ENCODE measurements around the gene AHNAK2. TPM values are rescaled to one million over a fixed set of nuclear protein-coding genes. Genes with fewer than 3 reads are reported as not detected.
"Not testable (repeated sequence)": the region's sequence is repeated elsewhere in the genome, so short reads cannot be mapped to it uniquely, and the experiment has no call there.

AHNAK2 gene
- polyA plus RNA-seq, 4 donors = 1.4 to 2.0 (median 1.8) TPM

GRCh38 chr14:104956290-104956890 is 21.8 kb downstream of the AHNAK2 start:
- no peak for DNase-seq (ENCODE audit: low read depth in 4 of 4, low spot score in 2 of 4)

- no peak for DNase-seq (ENCODE audit: low read depth in 4 of 4, low spot score in 2 of 4)
These were observed 22.8 kb downstream of the AHNAK2 start for GRCh38 chr14:104955396-104955770.

GRCh38 chr14:104954746-104955395 is 23.3 kb downstream of the AHNAK2 start:
- no peak for DNase-seq (ENCODE audit: low read depth in 4 of 4, low spot score in 2 of 4)

GRCh38 chr14:104953896-104954656 is 24.1 kb downstream of the AHNAK2 start:
- DNase-seq (ENCODE audit: low read depth in 4 of 4, low spot score in 2 of 4) = no peak

- DNase-seq (ENCODE audit: low read depth in 4 of 4, low spot score in 2 of 4) = no peak
These were observed 25.1 kb downstream of the AHNAK2 start for GRCh38 chr14:104953097-104953496.

- DNase-seq (ENCODE audit: low read depth in 4 of 4, low spot score in 2 of 4) = not testable (repeated sequence)
These were observed 26.1 kb downstream of the AHNAK2 start for GRCh38 chr14:104951863-104952657.

- not testable (repeated sequence) for DNase-seq (ENCODE audit: low read depth in 4 of 4, low spot score in 2 of 4)
These were observed 27.5 kb downstream of the AHNAK2 start for GRCh38 chr14:104950701-104951100.

GRCh38 chr14:104950021-104950420 is 28.2 kb downstream of the AHNAK2 start:
- DNase-seq (ENCODE audit: low read depth in 4 of 4, low spot score in 2 of 4) = no peak

GRCh38 chr14:104949406-104949955 is 28.7 kb downstream of the AHNAK2 start:
- DNase-seq (ENCODE audit: low read depth in 4 of 4, low spot score in 2 of 4) = not testable (repeated sequence)

- no peak for DNase-seq (ENCODE audit: low read depth in 4 of 4, low spot score in 2 of 4)
These were observed 29.5 kb downstream of the AHNAK2 start for GRCh38 chr14:104948736-104949031.

- DNase-seq (ENCODE audit: low read depth in 4 of 4, low spot score in 2 of 4) = not testable (repeated sequence)
These were observed 30.1 kb downstream of the AHNAK2 start for GRCh38 chr14:104947881-104948735.

- DNase-seq (ENCODE audit: low read depth in 4 of 4, low spot score in 2 of 4) = not testable (repeated sequence)
These were observed 31.0 kb downstream of the AHNAK2 start for GRCh38 chr14:104947201-104947600.

- DNase-seq (ENCODE audit: low read depth in 4 of 4, low spot score in 2 of 4) = not testable (repeated sequence)
These were observed 31.9 kb downstream of the AHNAK2 start for GRCh38 chr14:104945986-104946965.

- not testable (repeated sequence) for DNase-seq (ENCODE audit: low read depth in 4 of 4, low spot score in 2 of 4)
These were observed 32.9 kb downstream of the AHNAK2 start for GRCh38 chr14:104945266-104945665.

- DNase-seq (ENCODE audit: low read depth in 4 of 4, low spot score in 2 of 4) = not testable (repeated sequence)
These were observed 33.6 kb downstream of the AHNAK2 start for GRCh38 chr14:104944436-104945205.

- DNase-seq (ENCODE audit: low read depth in 4 of 4, low spot score in 2 of 4) = not testable (repeated sequence)
These were observed 34.2 kb downstream of the AHNAK2 start for GRCh38 chr14:104944016-104944308.

- not testable (repeated sequence) for DNase-seq (ENCODE audit: low read depth in 4 of 4, low spot score in 2 of 4)
These were observed 34.8 kb downstream of the AHNAK2 start for GRCh38 chr14:104943216-104944015.

All from left renal cortex interstitium (tissue), 4 donors.